Common myeloid progenitor, CD34-positive (primary cell): ENCODE measurements around the gene TXN.

ENCODE experiments used
- CTCF ChIA-PET: fragments of 350-600 bp; sonication (Branson Sonifier 250); formaldehyde crosslinking; loops from one replicate; lab custom pipeline; 2021; ENCODE audit warnings: antibody characterized with exemption; lab: Charles Lee
- POLR2A ChIA-PET: fragments of 350-600 bp; sonication (Branson Sonifier 250); formaldehyde crosslinking; loops from one replicate; lab custom pipeline; 2021; ENCODE audit warnings: antibody characterized with exemption; lab: Charles Lee
- DNase-seq, 3 donors: peaks; one replicate each; pipeline versions ENCODE4 v3.0.0 to v3.0.0-alpha.2; 2013
- H3K27ac ChIP-seq, 2 experiments: 1 replicate in 1 of 2; 2 replicates in 1 of 2; pipeline ENCODE4 v1.7.0; 2013; ENCODE audit warnings: inconsistent platforms in 2 of 2, low read length in 2 of 2, mild to moderate bottlenecking in 2 of 2, low read depth in 1 of 2, moderate library complexity in 1 of 2; ENCODE audit not compliant: severe bottlenecking in 2 of 2, insufficient read depth in 1 of 2, poor library complexity in 1 of 2
- H3K27me3 ChIP-seq, 5 experiments: replicated peaks in 2 of 5; 1 replicate in 3 of 5; 2 replicates in 2 of 5; pipeline versions ENCODE4 v1.6.1 to v1.7.0; 2013; ENCODE audit warnings: low read length in 4 of 5, mild to moderate bottlenecking in 2 of 5, moderate library complexity in 2 of 5, inconsistent platforms in 1 of 5; ENCODE audit not compliant: insufficient read depth in 5 of 5, control insufficient read depth in 4 of 5
- H3K36me3 ChIP-seq, 4 experiments: 1 replicate in 2 of 4; 2 replicates in 2 of 4; pipeline versions ENCODE4 v1.6.1 to v1.7.0; 2013; ENCODE audit warnings: low read length in 3 of 4, control low read depth in 1 of 4, mild to moderate bottlenecking in 1 of 4; ENCODE audit not compliant: control insufficient read depth in 4 of 4, insufficient read depth in 4 of 4
- H3K4me1 ChIP-seq, 4 experiments: 1 replicate in 3 of 4; 2 replicates in 1 of 4; pipeline versions ENCODE4 v1.6.1 to v1.7.1; 2013; ENCODE audit warnings: low read length in 3 of 4, mild to moderate bottlenecking in 3 of 4, control low read depth in 1 of 4, inconsistent platforms in 1 of 4, moderate library complexity in 1 of 4; ENCODE audit not compliant: control insufficient read depth in 4 of 4, insufficient read depth in 4 of 4; ENCODE audit errors: control extremely low read depth in 1 of 4
- H3K4me3 ChIP-seq, 7 experiments: 1 replicate in 4 of 7; 2 replicates in 3 of 7; pipeline versions ENCODE4 v1.5.1 to v1.7.0; 2013; ENCODE audit warnings: mild to moderate bottlenecking in 7 of 7, low read length in 6 of 7, moderate library complexity in 6 of 7, inconsistent platforms in 2 of 7, low read depth in 2 of 7, control low read depth in 1 of 7; ENCODE audit not compliant: insufficient read depth in 4 of 7, control insufficient read depth in 1 of 7; ENCODE audit errors: extremely low read depth in 1 of 7
- H3K9me3 ChIP-seq, 5 experiments: 1 replicate in 4 of 5; 2 replicates in 1 of 5; pipeline versions ENCODE4 v1.6.1 to v1.7.1; 2013; ENCODE audit warnings: low read length in 4 of 5, mild to moderate bottlenecking in 2 of 5, inconsistent platforms in 1 of 5, low read depth in 1 of 5, moderate library complexity in 1 of 5; ENCODE audit not compliant: control insufficient read depth in 4 of 5, insufficient read depth in 2 of 5; ENCODE audit errors: control extremely low read depth in 1 of 5
- WGBS: methylation state at CpG from one replicate; pipeline ENCODE4 v1.1.5; 2013; ENCODE audit not compliant: insufficient coverage; 5-methylcytosine and 5-hydroxymethylcytosine counted together

The TXN gene

GRCh38 chr9:110278080-110278707 lies 21.9 kb upstream of the TXN start:
- ChIA-PET POLR2A (no interaction called here), CTCF (interaction anchor here (0.5 to 1.3 kb wide), 2 partner anchors 79 to 1340 kb away, joined by 3 read pairs; no protein-coding TSS in a partner anchor)
- WGBS: 100% methylated on average over 3 of the region's 3 CpGs
- Histone ChIP-seq H3K4me3 (no peak overlapping the region), H3K27me3 (no peaks in the 10 kb centered on the region), H3K27ac (no peak overlapping the region), H3K4me1 (peaks cover 5 to 16% (median 6%) of the 10 kb centered on the region in 4 experiments), H3K36me3 (no peaks in the 10 kb centered on the region), H3K9me3 (no peaks in the 10 kb centered on the region)
- DNase-seq: no peak

- Histone ChIP-seq H3K36me3 (no peaks in the 10 kb centered on the region), H3K4me1 (peaks cover 2 to 16% (median 6%) of the 10 kb centered on the region in 4 experiments), H3K4me3 (no peak overlapping the region), H3K27me3 (no peaks in the 10 kb centered on the region), H3K27ac (no peak overlapping the region), H3K9me3 (no peaks in the 10 kb centered on the region)
- CTCF ChIA-PET: interaction anchor here (1.0 to 1.1 kb wide), 2 partner anchors 19 to 38 kb away, joined by 4 read pairs; no protein-coding TSS in a partner anchor
- WGBS: 100% methylated on average over 3 of the region's 3 CpGs
- POLR2A ChIA-PET: no interaction called here
- DNase-seq: no peak
These were observed 20.5 kb upstream of the TXN start for GRCh38 chr9:110276781-110277180.

- peaks cover 2 to 16% (median 6%) of the 10 kb centered on the region in 4 experiments for H3K4me1 ChIP-seq
- H3K27ac ChIP-seq: no peak overlapping the region
- H3K4me3 ChIP-seq: no peak overlapping the region
- no peaks in the 10 kb centered on the region for H3K36me3 ChIP-seq
- CTCF ChIA-PET: no interaction called here
- no peaks in the 10 kb centered on the region for H3K9me3 ChIP-seq
- DNase-seq: no peak
- H3K27me3 ChIP-seq: no peaks in the 10 kb centered on the region
- POLR2A ChIA-PET: interaction anchor here (1.0 kb wide), 1 partner anchor 14 kb away, joined by 3 read pairs; no protein-coding TSS in a partner anchor
- 100% methylated on average over 2 of the region's 3 CpGs for WGBS
These were observed 14.1 kb upstream of the TXN start for GRCh38 chr9:110270211-110270995.

GRCh38 chr9:110266795-110267194 lies 10.5 kb upstream of the TXN start:
- POLR2A ChIA-PET: no interaction called here
- no peak for DNase-seq
- no peaks in the 10 kb centered on the region for H3K9me3 ChIP-seq
- no peak overlapping the region for H3K4me3 ChIP-seq
- no peak overlapping the region for H3K27ac ChIP-seq
- no peaks in the 10 kb centered on the region for H3K27me3 ChIP-seq
- no peaks in the 10 kb centered on the region for H3K36me3 ChIP-seq
- no peaks in the 10 kb centered on the region for H3K4me1 ChIP-seq
- WGBS: no CpG with 5 or more reads among the region's 1 CpG
- CTCF ChIA-PET: interaction anchor here (2.5 kb wide), 1 partner anchor 9 kb away, joined by 11 read pairs; no protein-coding TSS in a partner anchor

- POLR2A ChIA-PET: no interaction called here
- CTCF ChIA-PET: no interaction called here
- no peak overlapping the region for H3K4me3 ChIP-seq
- H3K27me3 ChIP-seq: no peaks in the 10 kb centered on the region
- no peaks in the 10 kb centered on the region for H3K36me3 ChIP-seq
- no peak for DNase-seq
- no peaks in the 10 kb centered on the region for H3K9me3 ChIP-seq
- no peak overlapping the region for H3K27ac ChIP-seq
- peaks cover 13 to 24% (median 17%) of the 10 kb centered on the region in 4 experiments for H3K4me1 ChIP-seq
- WGBS: no CpG with 5 or more reads among the region's 5 CpGs
These were observed 5.3 kb upstream of the TXN start for GRCh38 chr9:110261632-110262031.

GRCh38 chr9:110260911-110261310 lies 4.6 kb upstream of the TXN start:
- Histone ChIP-seq H3K9me3 (no peaks in the 10 kb centered on the region), H3K36me3 (no peaks in the 10 kb centered on the region), H3K4me3 (no peak overlapping the region), H3K4me1 (peaks cover 13 to 24% (median 17%) of the 10 kb centered on the region in 4 experiments), H3K27me3 (no peaks in the 10 kb centered on the region), H3K27ac (no peak overlapping the region)
- ChIA-PET CTCF (no interaction called here), POLR2A (no interaction called here)
- 44% methylated on average over 2 of the region's 4 CpGs for WGBS
- no peak for DNase-seq

GRCh38 chr9:110259566-110259965 lies 3.3 kb upstream of the TXN start:
- ChIA-PET CTCF (interaction anchor here (1.6 kb wide), 1 partner anchor 40 kb away, joined by 3 read pairs; no protein-coding TSS in a partner anchor), POLR2A (no interaction called here)
- H3K9me3 ChIP-seq: no peaks in the 10 kb centered on the region
- H3K4me1 ChIP-seq: peaks cover 13 to 30% (median 26%) of the 10 kb centered on the region in 4 experiments
- H3K4me3 ChIP-seq: no peak overlapping the region
- H3K27me3 ChIP-seq: no peaks in the 10 kb centered on the region
- DNase-seq: no peak
- 80% methylated on average over 1 of the region's 2 CpGs for WGBS
- no peak overlapping the region for H3K27ac ChIP-seq
- no peaks in the 10 kb centered on the region for H3K36me3 ChIP-seq
